Measurements from ENCODE around the gene ADAP2. TPM values are rescaled to one million over a fixed set of nuclear protein-coding genes. Genes with fewer than 3 reads are reported as not detected.
A peak's percentile ranks its signal among the peaks of the same experiment; 100 is the strongest.

ADAP2 gene, protein sequence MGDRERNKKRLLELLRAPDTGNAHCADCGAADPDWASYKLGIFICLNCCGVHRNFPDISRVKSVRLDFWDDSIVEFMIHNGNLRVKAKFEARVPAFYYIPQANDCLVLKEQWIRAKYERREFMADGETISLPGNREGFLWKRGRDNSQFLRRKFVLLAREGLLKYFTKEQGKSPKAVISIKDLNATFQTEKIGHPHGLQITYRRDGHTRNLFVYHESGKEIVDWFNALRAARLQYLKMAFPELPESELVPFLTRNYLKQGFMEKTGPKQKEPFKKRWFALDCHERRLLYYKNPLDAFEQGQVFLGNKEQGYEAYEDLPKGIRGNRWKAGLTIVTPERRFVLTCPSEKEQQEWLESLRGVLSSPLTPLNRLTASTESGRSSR
- 1.3 and 2.2 TPM in 2 replicates for total RNA-seq (2022)
- Bru-seq, nascent RNA = percentile 20 among the genes with signal in this experiment
- percentile 36 among the genes with signal in this experiment for BruChase-seq, experiment 1, labeled RNA remaining after a 6-hour chase
- BruChase-seq, experiment 2, labeled RNA remaining after a 2-hour chase = percentile 30 among the genes with signal in this experiment
- long read RNA-seq, partial matches to known transcripts = 0 of 1 reads
- long read RNA-seq, other reads (novel, unspliced or antisense) = 1 of 1 reads

DNA sequence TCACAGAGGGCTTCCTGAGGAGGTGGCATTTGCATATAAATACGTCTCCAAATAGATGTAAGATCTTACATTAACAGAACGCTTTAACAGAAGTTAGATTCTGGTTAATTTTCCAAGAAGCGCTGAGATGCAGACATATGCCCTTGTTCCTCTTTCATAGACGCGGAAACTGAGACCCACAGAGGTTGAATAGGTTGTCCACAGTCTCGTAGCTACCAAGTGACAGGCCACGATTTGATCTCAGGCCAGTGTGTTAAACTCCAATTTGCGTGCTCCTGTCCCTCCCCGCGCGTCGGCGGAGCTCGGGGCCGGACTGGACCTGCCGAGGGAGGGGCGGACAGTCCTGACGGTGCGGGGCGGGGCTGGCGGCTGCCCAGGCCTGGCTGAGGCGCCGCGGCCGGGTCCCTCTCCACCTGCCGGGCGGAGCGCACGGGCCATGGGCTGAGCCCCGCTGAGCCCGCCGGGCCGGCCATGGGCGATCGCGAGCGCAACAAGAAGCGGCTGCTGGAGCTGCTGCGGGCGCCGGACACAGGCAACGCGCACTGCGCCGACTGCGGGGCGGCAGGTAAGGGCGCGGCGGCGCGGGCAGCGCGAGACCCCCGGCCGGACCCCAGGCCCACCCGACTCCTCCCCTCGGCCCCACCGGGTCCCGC is at the start of gene ADAP2:
TSS of gene ADAP2 (plus strand) at position 402 of the 653 bp plus-strand sequence. CDS start at position 472, 70 bp downstream.
- DNase-seq (ENCODE audit: unreplicated experiment) = no peak
- no peaks in the 10 kb centered on the region for H3K9me3 Mint-ChIP-seq (ENCODE audit: unreplicated experiment)
- H3K4me3 Mint-ChIP-seq (ENCODE audit: unreplicated experiment) = peak within 1 kb of the TSS; percentile 52
- intact Hi-C loops (cut with micrococcal nuclease) = no loop called here
- BruUV-seq (replicated peaks) = no TSS peak
- no peak within 1 kb of the TSS for H3K27ac Mint-ChIP-seq (ENCODE audit: low read depth, unreplicated experiment)
- H3K36me3 Mint-ChIP-seq (ENCODE audit: insufficient read depth, unreplicated experiment) = no peaks in the 10 kb centered on the region
- peaks cover 46% of the 10 kb centered on the region for H3K27me3 Mint-ChIP-seq (ENCODE audit: insufficient read depth, unreplicated experiment)
- TF ChIP-seq, protein P1, sequence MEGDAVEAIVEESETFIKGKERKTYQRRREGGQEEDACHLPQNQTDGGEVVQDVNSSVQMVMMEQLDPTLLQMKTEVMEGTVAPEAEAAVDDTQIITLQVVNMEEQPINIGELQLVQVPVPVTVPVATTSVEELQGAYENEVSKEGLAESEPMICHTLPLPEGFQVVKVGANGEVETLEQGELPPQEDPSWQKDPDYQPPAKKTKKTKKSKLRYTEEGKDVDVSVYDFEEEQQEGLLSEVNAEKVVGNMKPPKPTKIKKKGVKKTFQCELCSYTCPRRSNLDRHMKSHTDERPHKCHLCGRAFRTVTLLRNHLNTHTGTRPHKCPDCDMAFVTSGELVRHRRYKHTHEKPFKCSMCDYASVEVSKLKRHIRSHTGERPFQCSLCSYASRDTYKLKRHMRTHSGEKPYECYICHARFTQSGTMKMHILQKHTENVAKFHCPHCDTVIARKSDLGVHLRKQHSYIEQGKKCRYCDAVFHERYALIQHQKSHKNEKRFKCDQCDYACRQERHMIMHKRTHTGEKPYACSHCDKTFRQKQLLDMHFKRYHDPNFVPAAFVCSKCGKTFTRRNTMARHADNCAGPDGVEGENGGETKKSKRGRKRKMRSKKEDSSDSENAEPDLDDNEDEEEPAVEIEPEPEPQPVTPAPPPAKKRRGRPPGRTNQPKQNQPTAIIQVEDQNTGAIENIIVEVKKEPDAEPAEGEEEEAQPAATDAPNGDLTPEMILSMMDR (IDR thresholded peaks at IDR 0.05; ENCODE audit: unreplicated experiment) = no peak
- ChIA-PET CTCF (no interaction called here), POLR2A (interaction anchor here (0.7 to 1.3 kb wide), 4 partner anchors 17 to 50 kb away, joined by 3 read pairs; partner anchors contain the start of gene RNF135)
- H3K4me1 Mint-ChIP-seq (ENCODE audit: insufficient read depth, unreplicated experiment) = no peaks in the 10 kb centered on the region

DNA sequence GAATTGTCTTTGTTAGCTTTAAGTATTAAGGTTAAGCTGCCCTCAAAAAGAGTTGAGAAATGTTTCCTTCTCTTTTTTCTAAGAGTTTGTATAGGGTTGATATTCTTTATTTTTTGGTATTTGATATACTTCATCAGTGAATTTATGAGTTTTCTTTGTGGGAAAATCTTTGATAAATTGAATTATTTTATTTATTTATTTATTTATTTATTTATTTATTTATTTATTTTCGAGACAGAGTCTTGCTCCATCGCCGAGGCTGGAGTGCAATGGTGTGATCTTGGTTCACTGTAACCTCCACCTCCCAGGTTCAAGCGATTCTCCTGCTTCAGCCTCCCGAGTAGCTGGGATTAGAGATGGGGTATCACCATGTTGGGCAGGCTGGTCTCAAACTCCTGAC is 35.6 kb upstream of the ADAP2 start:
- ChIA-PET POLR2A (interaction anchor here (1.6 kb wide), 1 partner anchor 21 kb away, joined by 3 read pairs; no protein-coding TSS in a partner anchor), CTCF (no interaction called here)
- no TSS peak for BruUV-seq (replicated peaks)

DNA sequence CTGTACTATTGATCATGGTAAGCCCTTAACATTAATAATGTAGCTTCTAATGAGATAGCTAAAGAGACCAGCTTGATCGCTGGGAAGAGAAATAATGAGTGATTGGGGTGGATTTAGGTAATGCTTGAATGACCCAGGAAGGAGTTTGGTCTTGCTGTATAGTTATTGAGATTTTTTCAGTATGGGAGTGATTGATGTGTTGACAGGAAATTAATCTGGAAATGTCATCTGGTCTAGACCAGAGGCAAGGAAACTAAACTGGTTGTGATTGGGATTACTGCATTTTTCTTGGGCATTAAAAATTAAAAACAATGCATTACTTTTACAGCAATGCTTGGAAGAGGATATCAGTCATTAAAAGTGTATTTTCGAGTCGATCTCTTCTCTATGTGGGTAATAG is 27.5 kb upstream of the ADAP2 start:
- no peak overlapping the region for H3K4me3 Mint-ChIP-seq (ENCODE audit: unreplicated experiment)
- no peaks in the 10 kb centered on the region for H3K27me3 Mint-ChIP-seq (ENCODE audit: insufficient read depth, unreplicated experiment)
- intact Hi-C loops (cut with micrococcal nuclease) = no loop called here
- TF ChIP-seq, protein P1 (IDR thresholded peaks at IDR 0.05; ENCODE audit: unreplicated experiment) = no peak
- BruUV-seq (replicated peaks) = no TSS peak
- no peaks in the 10 kb centered on the region for H3K4me1 Mint-ChIP-seq (ENCODE audit: insufficient read depth, unreplicated experiment)
- no peak for DNase-seq (ENCODE audit: unreplicated experiment)
- H3K36me3 Mint-ChIP-seq (ENCODE audit: insufficient read depth, unreplicated experiment) = peaks cover 44% of the 10 kb centered on the region
- ChIA-PET POLR2A (interaction anchor here (1.1 to 2.1 kb wide), 2 partner anchors 77 to 114 kb away, joined by 3 to 12 read pairs; partner anchors contain the start of gene RNF135), CTCF (interaction anchor here (0.6 to 1.9 kb wide), 2 partner anchors 11 to 323 kb away, joined by 3 to 4 read pairs; no protein-coding TSS in a partner anchor)
- H3K27ac Mint-ChIP-seq (ENCODE audit: low read depth, unreplicated experiment) = no peak overlapping the region
- H3K9me3 Mint-ChIP-seq (ENCODE audit: unreplicated experiment) = no peaks in the 10 kb centered on the region

More for the DNA sequence above, 35.6 kb upstream of the ADAP2 start:
- Mint-ChIP-seq H3K4me3 (ENCODE audit: unreplicated experiment) (no peak overlapping the region), H3K27ac (ENCODE audit: low read depth, unreplicated experiment) (no peak overlapping the region), H3K36me3 (ENCODE audit: insufficient read depth, unreplicated experiment) (peaks cover 25% of the 10 kb centered on the region), H3K4me1 (ENCODE audit: insufficient read depth, unreplicated experiment) (no peaks in the 10 kb centered on the region), H3K27me3 (ENCODE audit: insufficient read depth, unreplicated experiment) (no peaks in the 10 kb centered on the region), H3K9me3 (ENCODE audit: unreplicated experiment) (no peaks in the 10 kb centered on the region)
- no peak for DNase-seq (ENCODE audit: unreplicated experiment)
- intact Hi-C loops (cut with micrococcal nuclease) = no loop called here
- TF ChIP-seq, protein P1 (IDR thresholded peaks at IDR 0.05; ENCODE audit: unreplicated experiment) = no peak

DNA sequence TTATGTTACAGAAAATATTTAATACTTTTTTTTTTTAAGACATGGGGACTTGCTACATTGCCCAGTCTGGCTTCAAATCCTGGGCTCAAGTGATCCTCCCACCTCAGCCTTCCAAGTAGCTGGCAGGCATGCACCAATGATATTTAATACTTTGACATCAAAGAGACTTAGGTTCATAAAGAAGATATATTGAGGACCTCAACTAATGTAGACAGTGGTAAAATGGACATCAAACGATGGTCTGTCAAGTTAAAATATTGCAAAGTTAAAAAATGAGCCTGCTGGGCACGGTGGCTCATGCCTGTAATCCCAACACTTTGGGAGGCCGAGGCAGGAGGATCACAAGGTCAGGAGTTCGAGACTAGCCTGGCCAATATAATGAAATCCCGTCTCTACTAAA is 24.4 kb upstream of the ADAP2 start:
- ChIA-PET POLR2A (no interaction called here), CTCF (interaction anchor here (0.6 kb wide), 1 partner anchor 441 kb away, joined by 3 read pairs; no protein-coding TSS in a partner anchor)
- no peak for DNase-seq (ENCODE audit: unreplicated experiment)
- intact Hi-C loops (cut with micrococcal nuclease) = no loop called here
- H3K9me3 Mint-ChIP-seq (ENCODE audit: unreplicated experiment) = no peaks in the 10 kb centered on the region
- no TSS peak for BruUV-seq (replicated peaks)
- peaks cover 47% of the 10 kb centered on the region for H3K36me3 Mint-ChIP-seq (ENCODE audit: insufficient read depth, unreplicated experiment)
- no peak overlapping the region for H3K4me3 Mint-ChIP-seq (ENCODE audit: unreplicated experiment)
- TF ChIP-seq, protein P1 (IDR thresholded peaks at IDR 0.05; ENCODE audit: unreplicated experiment) = no peak
- H3K4me1 Mint-ChIP-seq (ENCODE audit: insufficient read depth, unreplicated experiment) = peaks cover 6% of the 10 kb centered on the region
- H3K27me3 Mint-ChIP-seq (ENCODE audit: insufficient read depth, unreplicated experiment) = no peaks in the 10 kb centered on the region
- no peak overlapping the region for H3K27ac Mint-ChIP-seq (ENCODE audit: low read depth, unreplicated experiment)

All from MCF 10A (cell line).